ENCODE results near the gene URB2.
"Not testable (repeated sequence)": the region's sequence is repeated elsewhere in the genome, so short reads cannot be mapped to it uniquely, and the experiment has no call there.

GRCh38 chr1:229705152-229705551 is 79.1 kb downstream of the URB2 start:
- not testable (repeated sequence) for TF ChIP-seq EZH2phosphoT487, CTCF (IDR thresholded peaks at IDR 0.05)

Data from neural progenitor cell (in vitro differentiated cells).